Thyroid gland (tissue), 4 donors: ENCODE results near the gene NPSR1.
"Not testable (repeated sequence)": the region's sequence is repeated elsewhere in the genome, so short reads cannot be mapped to it uniquely, and the experiment has no call there.

Experiments used
- POLR2A ChIP-seq, 2 donors: fragments of 450-650 bp; IDR thresholded peaks; one replicate each; pipeline ENCODE4 v1.6.1; 2017; ENCODE audit warnings: antibody characterized with exemption in 2 of 2, mild to moderate bottlenecking in 2 of 2, moderate library complexity in 1 of 2
- TF ChIP-seq, protein P1 (sequence below), 6 experiments: fragments of 200-600 bp in 3 of 6; fragments of 450-650 bp in 3 of 6; sonication (generic) in 3 of 6; IDR thresholded peaks; one replicate each; pipeline ENCODE4 v1.5.1; 2016 to 2019; ENCODE audit warnings: antibody characterized with exemption in 6 of 6, mild to moderate bottlenecking in 2 of 6, inconsistent platforms in 1 of 6, moderate library complexity in 1 of 6

DNA sequence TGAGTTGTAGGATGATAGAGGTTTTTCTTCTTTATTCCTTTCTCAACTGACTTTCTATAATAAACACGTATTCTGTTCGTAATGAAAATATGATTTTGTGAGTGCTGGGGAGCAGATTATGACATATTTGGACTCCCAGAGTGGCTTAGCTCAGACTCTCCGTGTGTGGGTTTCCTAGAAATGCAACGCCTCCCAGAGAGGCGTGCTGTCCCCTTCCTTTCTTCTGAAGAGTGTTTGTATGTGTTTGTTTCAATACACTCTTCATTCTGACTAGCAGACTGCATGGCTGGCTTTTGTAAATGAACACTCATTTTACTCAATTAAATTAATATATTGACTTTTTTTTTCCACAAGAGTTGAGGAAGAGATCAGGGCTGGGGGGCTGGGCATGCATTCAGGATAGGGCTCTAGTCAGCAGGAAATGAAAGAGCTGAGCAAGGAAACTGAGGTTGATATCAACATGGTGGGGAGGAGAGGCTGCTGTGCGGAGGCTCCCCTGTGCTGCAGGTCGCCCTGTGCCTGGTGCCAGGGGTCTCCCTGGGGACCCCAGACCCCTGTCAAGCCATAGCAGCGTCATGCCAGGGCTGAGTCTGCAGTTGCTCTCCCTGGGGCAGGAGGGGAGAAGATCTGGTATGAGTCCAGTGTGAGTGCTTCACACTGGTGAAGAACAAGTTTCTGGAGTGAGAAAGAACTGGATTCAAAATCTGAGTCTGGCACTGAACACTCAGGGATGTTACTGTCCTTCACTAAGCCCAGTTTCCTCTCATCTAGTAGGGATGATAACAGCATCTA lies 221.1 kb downstream of the NPSR1 start:
- not testable (repeated sequence) for TF ChIP-seq POLR2A (IDR thresholded peaks at IDR 0.05)
- TF ChIP-seq, protein P1, sequence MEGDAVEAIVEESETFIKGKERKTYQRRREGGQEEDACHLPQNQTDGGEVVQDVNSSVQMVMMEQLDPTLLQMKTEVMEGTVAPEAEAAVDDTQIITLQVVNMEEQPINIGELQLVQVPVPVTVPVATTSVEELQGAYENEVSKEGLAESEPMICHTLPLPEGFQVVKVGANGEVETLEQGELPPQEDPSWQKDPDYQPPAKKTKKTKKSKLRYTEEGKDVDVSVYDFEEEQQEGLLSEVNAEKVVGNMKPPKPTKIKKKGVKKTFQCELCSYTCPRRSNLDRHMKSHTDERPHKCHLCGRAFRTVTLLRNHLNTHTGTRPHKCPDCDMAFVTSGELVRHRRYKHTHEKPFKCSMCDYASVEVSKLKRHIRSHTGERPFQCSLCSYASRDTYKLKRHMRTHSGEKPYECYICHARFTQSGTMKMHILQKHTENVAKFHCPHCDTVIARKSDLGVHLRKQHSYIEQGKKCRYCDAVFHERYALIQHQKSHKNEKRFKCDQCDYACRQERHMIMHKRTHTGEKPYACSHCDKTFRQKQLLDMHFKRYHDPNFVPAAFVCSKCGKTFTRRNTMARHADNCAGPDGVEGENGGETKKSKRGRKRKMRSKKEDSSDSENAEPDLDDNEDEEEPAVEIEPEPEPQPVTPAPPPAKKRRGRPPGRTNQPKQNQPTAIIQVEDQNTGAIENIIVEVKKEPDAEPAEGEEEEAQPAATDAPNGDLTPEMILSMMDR (IDR thresholded peaks at IDR 0.05) = not testable (repeated sequence)
